Endothelial cell of umbilical vein (primary cell): Measurements from ENCODE around the gene ANKRD44. TPM values are rescaled to one million over a fixed set of nuclear protein-coding genes. Genes with fewer than 3 reads are reported as not detected.

Source experiments
- BruUV-seq: library from RNA; stranded (reverse); fragments of 400-500 nt; replicated peaks from 2 replicates; lab custom pipeline; 2021; lab: Mats Ljungman, UMichigan
- CTCF ChIA-PET: fragments of 300-600, 350-600 bp; sonication (Branson Sonifier 250); formaldehyde crosslinking; loops from one replicate; lab custom pipeline; 2021; ENCODE audit warnings: antibody characterized with exemption, inconsistent platforms; lab: Charles Lee
- POLR2A ChIA-PET: fragments of 300-600, 350-600 bp; sonication (Branson Sonifier 250); formaldehyde crosslinking; loops from one replicate; lab custom pipeline; 2021; ENCODE audit warnings: antibody characterized with exemption, inconsistent platforms; lab: Charles Lee
- DNase-seq: peaks from one replicate; pipeline ENCODE4 v3.0.0-alpha.2; 2011; ENCODE audit warnings: low read depth, low spot score
- FAIRE-seq: peaks from 2 replicates; lab custom pipeline; 2011; peaks lifted over from hg19 to GRCh38; lab: Jason Lieb, UNC
- H2AFZ ChIP-seq: 2 replicates; pipeline ENCODE4 v1.6.0; 2012; ENCODE audit warnings: low read depth, low read length, control low read depth, inconsistent platforms
- H3K27ac ChIP-seq: 2 replicates; pipeline ENCODE4 v1.5.1; 2011; ENCODE audit warnings: low read depth, mild to moderate bottlenecking, control low read depth, low read length, moderate library complexity; ENCODE audit not compliant: insufficient read depth
- H3K27me3 ChIP-seq, 2 experiments: 2 replicates each; pipeline versions ENCODE4 v1.6.0 to v1.6.1; 2011; ENCODE audit warnings: low read length in 2 of 2, mixed read lengths in 1 of 2; ENCODE audit not compliant: control insufficient read depth in 2 of 2, insufficient read depth in 2 of 2
- H3K36me3 ChIP-seq, 2 experiments: 2 replicates in 1 of 2; 3 replicates in 1 of 2; pipeline ENCODE4 v1.5.1; 2011; ENCODE audit warnings: low read length in 2 of 2, mild to moderate bottlenecking in 1 of 2, moderate library complexity in 1 of 2; ENCODE audit not compliant: control insufficient read depth in 2 of 2, insufficient read depth in 2 of 2; ENCODE audit errors: extremely low read depth in 1 of 2
- H3K4me1 ChIP-seq: 3 replicates; pipeline ENCODE4 v1.5.1; 2011; ENCODE audit warnings: mild to moderate bottlenecking, low read length; ENCODE audit not compliant: control insufficient read depth, insufficient read depth; ENCODE audit errors: extremely low read depth
- H3K4me2 ChIP-seq: 2 replicates; pipeline ENCODE4 v1.6.1; 2011; ENCODE audit warnings: low read length, control low read depth, mixed read lengths; ENCODE audit not compliant: insufficient read depth
- H3K4me3 ChIP-seq, 3 experiments: fragments of 200-600 bp in 1 of 3; sonication (generic), shearing (Covaris generic) in 1 of 3; replicated peaks in 1 of 3; 2 replicates each; pipeline ENCODE4 v1.5.1; 2011 to 2016; ENCODE audit warnings: control low read depth in 3 of 3, low read length in 3 of 3, mild to moderate bottlenecking in 2 of 3, inconsistent platforms in 1 of 3, low read depth in 1 of 3, moderate library complexity in 1 of 3; ENCODE audit not compliant: insufficient read depth in 1 of 3
- H3K79me2 ChIP-seq: 2 replicates; pipeline ENCODE4 v1.6.0; 2012; ENCODE audit warnings: low read length, inconsistent platforms; ENCODE audit not compliant: control insufficient read depth, insufficient read depth
- H3K9ac ChIP-seq: replicated peaks from 2 replicates; pipeline ENCODE3; 2011; ENCODE audit warnings: low read length, control low read depth; ENCODE audit not compliant: insufficient read depth; ENCODE audit errors: extremely low read depth
- H3K9me1 ChIP-seq: replicated peaks from 3 replicates; pipeline ENCODE4 v1.6.0; 2011; ENCODE audit warnings: mild to moderate bottlenecking, low read length; ENCODE audit not compliant: control insufficient read depth, insufficient read depth; ENCODE audit errors: extremely low read depth
- H3K9me3 ChIP-seq: replicated peaks from 2 replicates; pipeline ENCODE4 v1.5.1; 2012; ENCODE audit warnings: low read length, inconsistent platforms; ENCODE audit not compliant: control insufficient read depth, insufficient read depth
- H4K20me1 ChIP-seq: replicated peaks from 2 replicates; pipeline ENCODE3; 2011; ENCODE audit warnings: mild to moderate bottlenecking, low read length; ENCODE audit not compliant: control insufficient read depth, insufficient read depth; ENCODE audit errors: extremely low read depth
- EZH2 ChIP-seq: IDR thresholded peaks from 2 replicates; pipeline ENCODE4 v1.6.1; 2012; ENCODE audit warnings: borderline replicate concordance, low read depth, mild to moderate bottlenecking, moderate library complexity, low read length, inconsistent platforms; ENCODE audit not compliant: severe bottlenecking
- FOS ChIP-seq: IDR thresholded peaks from 2 replicates; pipeline ENCODE4 v1.6.1; 2011; ENCODE audit warnings: mild to moderate bottlenecking, low read length, moderate library complexity, borderline replicate concordance; ENCODE audit not compliant: insufficient read depth
- GATA2 ChIP-seq: IDR thresholded peaks from 2 replicates; pipeline ENCODE4 v1.7.0; 2011; ENCODE audit warnings: low read depth, mild to moderate bottlenecking, moderate library complexity, mixed read lengths, low read length; ENCODE audit not compliant: insufficient read length, insufficient read depth
- JUN ChIP-seq: IDR thresholded peaks from 2 replicates; pipeline ENCODE4 v1.6.1; 2011; ENCODE audit warnings: borderline replicate concordance, low read depth; ENCODE audit not compliant: insufficient read length, insufficient read depth
- MYC ChIP-seq: IDR thresholded peaks from one replicate; pipeline ENCODE4 v1.6.1; 2011; ENCODE audit warnings: mild to moderate bottlenecking, low read depth, low read length
- POLR2A ChIP-seq: IDR thresholded peaks from 2 replicates; pipeline ENCODE4 v1.6.1; 2012; ENCODE audit warnings: low read depth, mild to moderate bottlenecking, control low read depth, low read length
- POLR2AphosphoS5 ChIP-seq: IDR thresholded peaks from 2 replicates; pipeline ENCODE4 v1.6.1; 2012; ENCODE audit warnings: low read depth, mild to moderate bottlenecking, control low read depth, low read length, moderate library complexity; ENCODE audit not compliant: insufficient read depth
- dilution Hi-C: fragments of 300-500 bp; cut with MboI; formaldehyde crosslinking; loops from one replicate; pipeline ENCODE4 v1.15.0; 2019; ENCODE audit warnings: low sequenced_read_pairs; ENCODE audit not compliant: extremely low pct_ligation_motif_present
- intact Hi-C: fragments of 100-400 bp; cut with micrococcal nuclease; formaldehyde crosslinking; loops from one replicate; pipeline ENCODE4 v1.10.0; 2022
- polyA plus RNA-seq, 4 experiments: library from polyadenylated mRNA; depleted of rRNA in 3 of 4; stranded (reverse) in 3 of 4; unstranded in 1 of 4; fragments of >200 nt; gene quantifications; 2 replicates each; pipeline versions ENCODE4 v1.2.1 to v1.2.3, GENCODE V29; 2011 to 2012; ENCODE audit warnings: missing spikeins in 1 of 4
- total RNA-seq: library from RNA; stranded (reverse); gene quantifications from 2 replicates; pipeline ENCODE4 v1.2.3, GENCODE V29; 2021
- TF ChIP-seq, protein P1 (sequence below), 2 donors: IDR thresholded peaks; 1 replicate in 1 of 2; 2 replicates in 1 of 2; pipeline ENCODE4 v1.5.1; 2011; ENCODE audit warnings: low read length in 2 of 2, mild to moderate bottlenecking in 2 of 2, moderate library complexity in 2 of 2, control low read depth in 1 of 2, inconsistent platforms in 1 of 2, low read depth in 1 of 2; ENCODE audit not compliant: insufficient read depth in 1 of 2; ENCODE audit errors: extremely low read depth in 1 of 2
- TF ChIP-seq, protein P2 (sequence below): IDR thresholded peaks from 2 replicates; pipeline ENCODE4 v1.6.1; 2011; ENCODE audit not compliant: insufficient read depth, insufficient read length

ANKRD44 gene
- total and polyA plus RNA-seq, 2 donors (not counting 3 experiments of a cell fraction or from before 2014, with no cell fraction given): 3.4 to 6.1 TPM

DNA sequence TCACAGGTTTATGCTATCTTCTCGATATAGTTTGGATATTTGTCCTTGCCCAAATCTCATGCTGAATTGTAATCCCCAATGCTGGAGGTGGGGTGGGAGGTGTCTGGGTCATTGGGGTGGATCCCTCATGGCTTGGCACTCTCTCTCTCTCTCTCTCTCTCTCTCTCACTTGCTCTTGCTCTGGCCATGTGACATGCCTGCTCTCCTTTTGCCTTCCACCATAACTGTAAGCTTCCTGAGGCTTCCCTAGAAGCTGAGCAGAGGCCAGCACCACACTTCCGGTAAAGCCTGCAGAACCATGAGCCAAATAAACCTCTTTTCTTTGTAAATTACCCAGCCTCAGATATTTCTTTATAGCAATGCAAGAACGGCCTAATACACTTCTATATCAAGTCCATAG is 342.8 kb downstream of the ANKRD44 start:
- H3K36me3 ChIP-seq: no peaks in the 10 kb centered on the region
- no peaks in the 10 kb centered on the region for H3K27me3 ChIP-seq
- TF ChIP-seq POLR2AphosphoS5 (no peak), POLR2A (no peak), JUN (no peak), FOS (no peak), MYC (no peak), EZH2 (no peak), GATA2 (no peak)
- TF ChIP-seq, protein P1, sequence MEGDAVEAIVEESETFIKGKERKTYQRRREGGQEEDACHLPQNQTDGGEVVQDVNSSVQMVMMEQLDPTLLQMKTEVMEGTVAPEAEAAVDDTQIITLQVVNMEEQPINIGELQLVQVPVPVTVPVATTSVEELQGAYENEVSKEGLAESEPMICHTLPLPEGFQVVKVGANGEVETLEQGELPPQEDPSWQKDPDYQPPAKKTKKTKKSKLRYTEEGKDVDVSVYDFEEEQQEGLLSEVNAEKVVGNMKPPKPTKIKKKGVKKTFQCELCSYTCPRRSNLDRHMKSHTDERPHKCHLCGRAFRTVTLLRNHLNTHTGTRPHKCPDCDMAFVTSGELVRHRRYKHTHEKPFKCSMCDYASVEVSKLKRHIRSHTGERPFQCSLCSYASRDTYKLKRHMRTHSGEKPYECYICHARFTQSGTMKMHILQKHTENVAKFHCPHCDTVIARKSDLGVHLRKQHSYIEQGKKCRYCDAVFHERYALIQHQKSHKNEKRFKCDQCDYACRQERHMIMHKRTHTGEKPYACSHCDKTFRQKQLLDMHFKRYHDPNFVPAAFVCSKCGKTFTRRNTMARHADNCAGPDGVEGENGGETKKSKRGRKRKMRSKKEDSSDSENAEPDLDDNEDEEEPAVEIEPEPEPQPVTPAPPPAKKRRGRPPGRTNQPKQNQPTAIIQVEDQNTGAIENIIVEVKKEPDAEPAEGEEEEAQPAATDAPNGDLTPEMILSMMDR (IDR thresholded peaks at IDR 0.05; ENCODE audit: extremely low read depth in 1 of 2, insufficient read depth in 1 of 2, low read depth in 1 of 2, low read length in 2 of 2): no peak
- TF ChIP-seq, protein P2, sequence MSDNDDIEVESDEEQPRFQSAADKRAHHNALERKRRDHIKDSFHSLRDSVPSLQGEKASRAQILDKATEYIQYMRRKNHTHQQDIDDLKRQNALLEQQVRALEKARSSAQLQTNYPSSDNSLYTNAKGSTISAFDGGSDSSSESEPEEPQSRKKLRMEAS: no peak
- no peak overlapping the region for H3K27ac ChIP-seq
- no peak for FAIRE-seq
- CTCF ChIA-PET: no interaction called here
- no peak overlapping the region for H3K4me2 ChIP-seq
- H3K9ac ChIP-seq: no peak overlapping the region
- no peaks in the 10 kb centered on the region for H3K9me3 ChIP-seq
- POLR2A ChIA-PET: no interaction called here
- H4K20me1 ChIP-seq: no peaks in the 10 kb centered on the region
- H3K9me1 ChIP-seq: no peaks in the 10 kb centered on the region
- no peak overlapping the region for H3K4me3 ChIP-seq
- H3K4me1 ChIP-seq: peaks cover 19% of the 10 kb centered on the region
- H2AFZ ChIP-seq: no peak overlapping the region
- DNase-seq: no peak
- dilution Hi-C loops: no loop called here
- intact Hi-C loops: loop anchor here (2.0 kb wide), 1 partner anchor 21 kb away; no protein-coding TSS in a partner anchor
- no peaks in the 10 kb centered on the region for H3K79me2 ChIP-seq
- no TSS peak for BruUV-seq
